ENCODE measurements around the gene MCOLN3. TPM values are rescaled to one million over a fixed set of nuclear protein-coding genes. Genes with fewer than 3 reads are reported as not detected.

The MCOLN3 gene
- total and polyA plus RNA-seq, 9 of the 15 experiments (the other 6 are each of a cell fraction or from before 2014, with no cell fraction given) = 0.04 to 0.05 TPM; not detected in 7

DNA sequence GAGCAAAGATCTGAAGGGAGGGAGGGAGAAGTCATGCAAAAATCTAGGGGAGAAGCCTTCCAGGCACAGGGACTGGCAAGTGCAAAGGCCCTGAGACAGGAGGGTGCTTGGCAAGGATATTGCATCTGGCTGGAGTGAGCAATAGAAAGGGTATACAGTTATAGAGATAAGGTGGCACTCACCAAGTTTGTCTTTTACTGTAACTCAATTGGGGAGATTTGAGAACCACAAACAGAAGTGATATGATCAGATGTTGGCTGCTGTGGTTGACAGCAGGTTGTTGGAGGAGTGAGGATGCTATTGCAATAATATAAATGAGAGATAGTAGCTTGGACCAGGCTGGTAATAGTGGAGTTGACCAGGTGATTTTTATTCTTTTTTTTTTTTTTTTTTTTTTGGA is 25.6 kb downstream of the MCOLN3 start:
- no TSS peak for BruUV-seq (replicated peaks)
- DNase-seq (ENCODE audit: extremely low read depth in 1 of 4, low spot score in 3 of 4) (no peak), FAIRE-seq (no peak), ATAC-seq (no peak)
- H3K9ac ChIP-seq (ENCODE audit: insufficient read depth in 1 of 2, low read depth in 2 of 2, low read length in 2 of 2) = no peak overlapping the region
- no peak overlapping the region for H3K4me3 ChIP-seq
- intact Hi-C loops (cut with micrococcal nuclease) = no loop called here
- POLR2A ChIA-PET = no interaction called here
- CTCF ChIA-PET (ENCODE audit: low intra/inter-chr PET ratio) = no interaction called here
- H2AFZ ChIP-seq (ENCODE audit: low read depth, low read length) = no peak overlapping the region
- no peaks in the 10 kb centered on the region for H3K79me2 ChIP-seq (ENCODE audit: control insufficient read depth, insufficient read depth, low read length)
- H4K20me1 ChIP-seq (replicated peaks; ENCODE audit: control insufficient read depth, insufficient read depth, low read length) = no peaks in the 10 kb centered on the region; the same call in 1 of the 2 replicates
- H3K9me1 ChIP-seq (ENCODE audit: control insufficient read depth, insufficient read depth, low read length) = no peaks in the 10 kb centered on the region
- no peaks in the 10 kb centered on the region for H3K36me3 ChIP-seq (ENCODE audit: control insufficient read depth, insufficient read depth, low read length)
- TF ChIP-seq, protein P1, sequence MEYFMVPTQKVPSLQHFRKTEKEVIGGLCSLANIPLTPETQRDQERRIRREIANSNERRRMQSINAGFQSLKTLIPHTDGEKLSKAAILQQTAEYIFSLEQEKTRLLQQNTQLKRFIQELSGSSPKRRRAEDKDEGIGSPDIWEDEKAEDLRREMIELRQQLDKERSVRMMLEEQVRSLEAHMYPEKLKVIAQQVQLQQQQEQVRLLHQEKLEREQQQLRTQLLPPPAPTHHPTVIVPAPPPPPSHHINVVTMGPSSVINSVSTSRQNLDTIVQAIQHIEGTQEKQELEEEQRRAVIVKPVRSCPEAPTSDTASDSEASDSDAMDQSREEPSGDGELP (CRISPR knock-in tag; IDR thresholded peaks at IDR 0.05; ENCODE audit: borderline replicate concordance) = no peak
- TF ChIP-seq ZNF668 (CRISPR knock-in tag; IDR thresholded peaks at IDR 0.05) (no peak), JUNB (CRISPR knock-in tag; conservative IDR thresholded peaks at IDR 0.05) (no peak), GTF2B (IDR thresholded peaks at IDR 0.05; ENCODE audit: extremely low read depth, insufficient read length) (no peak), KLF6 (CRISPR knock-in tag; IDR thresholded peaks at IDR 0.05; ENCODE audit: borderline replicate concordance) (no peak), FOXK1 (CRISPR knock-in tag; IDR thresholded peaks at IDR 0.05; ENCODE audit: borderline replicate concordance) (no peak), NEUROD1 (IDR thresholded peaks at IDR 0.05; ENCODE audit: borderline replicate concordance, low read depth, low read length, partially characterized antibody) (no peak), RBM39 (optimal IDR thresholded peaks at IDR 0.05; ENCODE audit: low read depth, low read length) (no peak), XRCC4 (IDR thresholded peaks at IDR 0.05; ENCODE audit: extremely low read depth, insufficient read depth, insufficient read length) (no peak), CREB5 (CRISPR knock-in tag; IDR thresholded peaks at IDR 0.05) (no peak)
- TF ChIP-seq, protein P2, sequence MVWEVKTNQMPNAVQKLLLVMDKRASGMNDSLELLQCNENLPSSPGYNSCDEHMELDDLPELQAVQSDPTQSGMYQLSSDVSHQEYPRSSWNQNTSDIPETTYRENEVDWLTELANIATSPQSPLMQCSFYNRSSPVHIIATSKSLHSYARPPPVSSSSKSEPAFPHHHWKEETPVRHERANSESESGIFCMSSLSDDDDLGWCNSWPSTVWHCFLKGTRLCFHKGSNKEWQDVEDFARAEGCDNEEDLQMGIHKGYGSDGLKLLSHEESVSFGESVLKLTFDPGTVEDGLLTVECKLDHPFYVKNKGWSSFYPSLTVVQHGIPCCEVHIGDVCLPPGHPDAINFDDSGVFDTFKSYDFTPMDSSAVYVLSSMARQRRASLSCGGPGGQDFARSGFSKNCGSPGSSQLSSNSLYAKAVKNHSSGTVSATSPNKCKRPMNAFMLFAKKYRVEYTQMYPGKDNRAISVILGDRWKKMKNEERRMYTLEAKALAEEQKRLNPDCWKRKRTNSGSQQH (CRISPR knock-in tag; IDR thresholded peaks at IDR 0.05) = no peak
- in situ Hi-C loops (cut with MboI) = no loop called here
- no peaks in the 10 kb centered on the region for H3K4me1 ChIP-seq (replicated peaks in 1 of 2; ENCODE audit: control insufficient read depth in 2 of 2, insufficient read depth in 2 of 2, low read length in 2 of 2)
- H3K4me2 ChIP-seq (ENCODE audit: insufficient read depth, low read length) = no peak overlapping the region
- H3K27me3 ChIP-seq (ENCODE audit: control insufficient read depth in 2 of 2, insufficient read depth in 2 of 2, low read length in 2 of 2) = peaks cover 2 to 13% of the 10 kb centered on the region in 2 experiments; a peak in 2 of 5 replicates
- H3K9me3 ChIP-seq (replicated peaks; ENCODE audit: control insufficient read depth, insufficient read depth, low read depth, low read length) = no peaks in the 10 kb centered on the region
- H3K27ac ChIP-seq (ENCODE audit: extremely low read depth, low read depth, low read length) = no peak overlapping the region
